HG02840 (cell line): ENCODE data around the gene DLL1.

Source experiments
- ATAC-seq: cut with Tn5 transposase; IDR thresholded peaks from one replicate; pipeline ENCODE4 v1.9.1; 2021; ENCODE audit warnings: mild to moderate bottlenecking, moderate library complexity, moderate number of reproducible peaks; ENCODE audit not compliant: unreplicated experiment, low FRiP score

Gene DLL1

GRCh38 chr6:170284126-170284773 is 6.6 kb downstream of the DLL1 start:
- no peak for ATAC-seq

DNA sequence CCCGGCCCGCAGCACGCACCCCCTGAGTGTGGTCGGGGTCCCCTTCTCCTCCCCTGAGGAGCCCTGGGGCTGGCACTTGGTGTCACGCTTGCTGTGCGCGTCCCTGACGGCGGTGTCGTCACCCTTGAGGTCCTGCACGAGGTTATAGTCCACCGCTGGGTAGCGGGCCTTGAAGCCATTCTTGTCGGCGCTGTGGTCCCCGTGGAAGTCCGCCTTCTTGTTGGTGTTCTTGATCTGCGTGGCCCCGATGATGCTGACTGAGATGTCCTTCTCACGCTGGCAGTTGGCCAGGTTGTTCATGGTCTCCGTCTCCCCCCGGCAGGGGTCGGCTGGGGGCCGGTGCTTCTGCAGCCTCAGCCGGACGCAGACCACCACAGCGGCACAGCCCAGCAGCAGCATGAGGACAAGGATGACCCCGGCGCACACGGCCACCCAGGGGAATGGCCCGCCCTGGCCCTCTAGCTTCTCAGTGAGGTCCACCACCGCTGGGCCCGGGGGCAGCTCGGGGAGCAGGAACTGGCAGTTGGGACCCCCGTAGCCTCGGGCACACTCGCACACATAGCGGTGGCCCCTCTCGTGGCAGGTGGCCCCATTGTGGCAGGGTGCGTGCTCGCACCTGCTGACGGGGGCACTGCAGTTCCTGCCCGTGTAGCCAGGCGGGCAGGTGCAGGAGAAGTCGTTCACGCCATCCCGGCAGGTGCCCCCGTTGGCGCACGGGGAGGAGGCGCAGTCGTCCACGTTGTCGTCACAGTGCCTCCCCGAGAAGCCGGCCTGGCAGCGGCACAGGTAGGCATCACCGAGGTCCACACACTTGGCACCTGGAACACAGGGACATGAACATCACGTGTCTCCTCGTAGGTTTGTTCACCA is 7.4 kb downstream of the DLL1 start:
- ATAC-seq, result no peak

GRCh38 chr6:170282512-170283158 is 8.2 kb downstream of the DLL1 start:
- ATAC-seq, result no peak

DNA sequence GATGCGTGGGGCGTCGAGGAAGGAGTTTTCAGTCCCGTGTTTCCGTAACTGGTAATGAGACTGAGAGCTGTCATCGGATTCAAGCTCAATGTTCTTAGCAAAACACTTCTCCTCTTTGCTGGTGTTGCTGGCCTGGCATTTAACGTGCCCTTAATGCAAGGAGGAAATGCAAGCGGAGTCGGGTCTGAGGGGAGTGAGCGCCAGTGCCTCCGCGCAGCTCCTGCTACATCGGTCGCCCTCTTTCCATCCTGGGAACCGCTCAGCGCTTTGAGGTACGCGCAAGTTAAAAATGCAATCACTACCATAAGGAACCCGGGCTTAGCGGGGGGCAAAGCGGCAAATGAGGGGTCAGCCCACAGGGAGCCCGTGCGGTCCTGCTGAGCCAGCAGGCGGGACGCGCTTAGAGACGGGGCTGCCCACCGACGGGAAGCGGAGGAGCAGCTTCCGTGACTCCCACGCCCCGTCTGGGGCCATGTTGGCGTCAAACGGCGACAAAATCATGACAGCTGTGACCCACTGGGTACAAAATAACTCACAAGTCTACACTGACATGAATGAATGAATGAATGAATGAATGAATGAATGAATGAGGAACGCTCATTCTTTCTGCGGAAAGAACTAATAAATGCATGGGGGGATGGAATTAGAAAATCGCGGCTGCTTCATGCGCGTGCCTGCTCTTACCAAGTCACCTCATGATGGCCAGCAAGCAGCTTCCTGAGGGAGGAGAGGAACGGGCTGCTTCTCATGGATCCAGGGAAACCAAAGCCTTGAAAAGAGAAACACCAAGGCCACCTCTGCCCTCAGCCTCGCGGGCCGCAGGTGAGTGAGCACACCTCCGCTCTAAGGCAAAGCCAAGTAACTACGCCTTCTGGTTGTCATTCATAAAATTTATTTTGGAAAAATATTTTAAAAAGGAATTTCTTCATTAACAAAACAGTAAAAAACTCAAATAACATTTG is 9.3 kb downstream of the DLL1 start:
- ATAC-seq, result no peak

DNA sequence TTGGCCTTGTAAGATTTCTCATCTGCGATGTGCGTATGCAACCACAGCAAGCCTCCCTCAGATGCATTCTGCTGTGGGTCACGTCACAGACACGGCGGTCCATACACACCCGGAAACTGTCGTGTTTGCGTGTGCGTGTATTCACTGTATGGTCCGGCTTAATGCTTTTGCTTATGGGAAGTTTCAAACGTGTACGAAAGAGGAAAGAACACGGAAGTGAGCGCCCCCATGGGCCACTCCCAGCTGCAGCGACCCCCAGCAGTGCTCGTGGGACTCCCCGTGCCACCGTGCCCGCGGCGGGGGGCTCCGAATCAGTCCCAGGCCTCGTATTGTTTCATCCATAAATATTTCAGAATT is 10.2 kb downstream of the DLL1 start:
- no peak for ATAC-seq

DNA sequence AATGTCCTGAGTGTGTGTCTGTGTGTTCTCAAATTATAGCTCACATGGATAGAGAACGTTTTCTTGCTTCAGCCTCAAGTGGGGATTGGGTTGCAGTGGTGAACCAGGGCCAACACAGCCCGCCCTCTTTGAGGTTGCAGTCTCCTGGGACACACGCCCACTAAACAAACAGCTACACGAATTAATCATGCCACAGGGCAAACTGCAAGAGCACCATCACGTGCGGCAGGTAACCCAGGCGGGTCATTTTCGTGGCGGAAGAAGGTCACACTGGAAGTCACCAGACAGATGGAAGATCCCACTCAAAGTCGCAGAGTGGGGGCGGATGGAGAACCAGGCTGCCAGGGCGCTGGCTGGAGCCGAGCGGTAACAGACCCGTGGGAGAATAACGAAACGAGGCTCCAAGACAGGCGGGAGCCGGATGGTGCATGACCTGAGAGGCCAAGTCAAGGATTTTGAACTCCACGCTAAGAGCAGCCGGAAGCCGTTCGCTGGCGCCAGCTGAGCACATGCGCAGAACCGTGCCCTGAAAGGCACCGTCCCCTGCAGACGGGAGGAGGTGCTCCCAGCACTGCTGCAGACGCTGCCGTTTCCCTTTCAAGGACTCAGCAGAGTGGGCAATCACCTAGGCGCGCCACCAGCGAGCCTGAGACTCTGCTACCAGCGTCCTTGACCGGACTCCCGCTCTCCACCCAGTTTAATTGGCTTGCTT is 10.7 kb downstream of the DLL1 start:
- ATAC-seq, result no peak

DNA sequence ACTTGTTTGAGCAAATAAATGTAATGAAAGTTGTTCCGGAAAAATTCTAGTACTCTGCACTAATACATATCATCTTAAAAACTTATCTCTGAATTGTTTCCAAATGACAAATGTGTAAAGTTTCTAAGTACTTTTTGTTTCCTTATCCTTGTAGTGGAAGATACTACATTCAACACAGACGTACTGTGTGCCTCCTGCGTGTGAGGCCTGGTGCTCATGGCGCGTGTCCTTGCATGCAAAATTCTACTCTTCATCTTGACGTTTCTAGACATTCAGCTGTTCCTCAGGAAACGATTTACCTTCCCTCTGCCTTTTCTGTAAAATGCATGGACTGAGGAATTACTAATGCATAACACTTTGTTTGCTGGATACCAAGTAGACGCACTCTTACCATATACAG is 11.5 kb downstream of the DLL1 start:
- no peak for ATAC-seq

DNA sequence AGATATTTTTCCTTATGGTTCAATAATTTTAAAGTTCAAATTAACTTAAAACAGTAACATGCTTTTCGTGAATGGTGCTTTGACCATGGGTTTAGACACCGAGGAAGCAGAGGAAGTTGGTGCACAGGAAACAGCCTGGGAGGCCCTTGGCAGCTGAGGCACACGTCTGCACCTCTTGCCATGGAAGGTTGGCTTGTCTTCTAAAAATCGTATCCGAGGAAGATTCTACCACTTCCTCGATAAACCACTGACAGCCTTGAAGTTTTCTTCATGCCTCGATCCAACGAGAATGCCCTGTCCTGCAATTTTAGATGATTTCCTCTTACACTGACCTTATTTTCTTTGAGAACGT is 12.2 kb downstream of the DLL1 start:
- ATAC-seq, result no peak

GRCh38 chr6:170277893-170278742 is 12.8 kb downstream of the DLL1 start:
- no peak for ATAC-seq

DNA sequence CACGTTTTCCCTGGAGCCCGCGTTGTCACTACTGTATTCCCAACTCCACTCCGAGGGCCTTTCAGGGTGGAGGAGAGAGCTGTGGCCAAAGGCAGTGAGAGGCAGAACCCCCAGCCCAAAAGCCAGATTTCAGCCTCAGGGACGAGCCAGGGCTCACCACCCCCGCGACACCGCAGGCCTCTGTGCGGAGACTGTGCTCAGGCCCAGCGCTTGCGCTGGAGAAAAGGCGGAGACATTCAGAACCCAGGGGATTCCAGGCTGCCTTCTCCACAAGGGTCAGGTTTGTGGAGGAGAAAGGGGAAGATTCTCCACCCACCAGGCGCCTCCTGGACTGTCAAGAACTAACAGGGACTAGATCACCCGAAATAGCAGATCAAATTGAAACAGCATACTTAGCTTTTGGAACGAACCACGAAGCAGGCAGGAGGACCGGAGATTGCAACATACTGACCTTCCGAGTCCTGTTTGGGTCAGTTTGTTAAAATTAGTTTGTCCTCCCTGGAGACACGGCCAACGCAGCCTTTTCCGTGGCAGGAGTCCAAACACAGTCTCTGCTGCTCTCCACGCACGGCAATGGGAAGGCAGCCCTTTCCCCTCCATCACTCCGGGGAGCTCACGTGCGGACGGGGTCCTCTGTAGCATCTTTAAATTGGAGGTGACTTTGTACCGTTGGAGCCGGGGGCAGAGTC is 14.4 kb downstream of the DLL1 start:
- no peak for ATAC-seq

- no peak for ATAC-seq
These were observed 15.9 kb downstream of the DLL1 start for GRCh38 chr6:170274713-170275560.

- ATAC-seq, result no peak
These were observed 17.2 kb downstream of the DLL1 start for GRCh38 chr6:170273681-170274080.

DNA sequence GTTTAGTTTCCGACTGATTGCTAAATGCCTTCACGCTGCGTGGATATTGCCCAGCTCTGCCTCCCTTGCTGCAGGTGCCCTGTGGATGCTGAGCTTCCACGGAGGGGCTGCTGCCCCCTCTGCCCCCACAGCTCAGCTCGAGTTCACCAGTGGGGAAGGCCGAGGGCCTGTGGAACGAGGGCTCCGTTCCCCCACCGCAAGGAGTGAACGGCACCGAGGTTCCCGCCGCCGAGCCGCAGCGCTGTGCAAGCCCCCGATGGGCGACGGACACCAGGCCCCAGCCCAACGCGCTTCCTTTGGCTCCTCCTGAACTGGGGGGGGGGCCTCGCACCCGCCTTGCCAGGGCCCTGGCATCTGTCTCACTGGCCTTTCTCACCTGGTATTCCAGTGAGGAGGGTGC is 17.7 kb downstream of the DLL1 start:
- no peak for ATAC-seq

GRCh38 chr6:170272341-170273065 is 18.4 kb downstream of the DLL1 start:
- ATAC-seq, result no peak

DNA sequence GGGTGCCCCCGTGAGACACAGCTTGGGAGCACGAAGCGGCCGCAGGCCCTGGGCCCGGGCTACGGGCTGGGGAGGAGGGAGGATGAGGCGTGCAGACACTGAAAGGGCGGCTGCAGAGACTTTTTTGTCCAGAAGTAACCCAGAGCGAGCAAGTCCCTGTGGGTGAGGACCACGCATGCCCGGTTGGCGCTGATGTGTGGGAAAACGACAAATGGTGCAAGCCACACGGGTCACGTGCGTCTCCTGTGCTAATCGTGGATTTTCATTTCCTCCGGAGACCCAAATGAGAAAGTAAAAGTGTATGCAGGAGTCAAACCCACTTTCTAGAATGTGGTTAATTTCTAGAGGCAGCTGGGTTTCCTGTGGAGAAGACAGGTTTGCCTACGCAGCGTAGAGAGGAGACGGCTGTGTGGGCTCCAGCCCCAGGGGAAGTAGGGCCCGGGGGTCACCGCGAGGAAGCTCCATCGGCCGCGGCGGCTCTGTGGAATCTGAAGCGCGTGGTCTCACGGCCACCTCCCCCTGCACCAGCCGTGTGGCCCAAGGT is 19.0 kb downstream of the DLL1 start:
- ATAC-seq, result no peak

DNA sequence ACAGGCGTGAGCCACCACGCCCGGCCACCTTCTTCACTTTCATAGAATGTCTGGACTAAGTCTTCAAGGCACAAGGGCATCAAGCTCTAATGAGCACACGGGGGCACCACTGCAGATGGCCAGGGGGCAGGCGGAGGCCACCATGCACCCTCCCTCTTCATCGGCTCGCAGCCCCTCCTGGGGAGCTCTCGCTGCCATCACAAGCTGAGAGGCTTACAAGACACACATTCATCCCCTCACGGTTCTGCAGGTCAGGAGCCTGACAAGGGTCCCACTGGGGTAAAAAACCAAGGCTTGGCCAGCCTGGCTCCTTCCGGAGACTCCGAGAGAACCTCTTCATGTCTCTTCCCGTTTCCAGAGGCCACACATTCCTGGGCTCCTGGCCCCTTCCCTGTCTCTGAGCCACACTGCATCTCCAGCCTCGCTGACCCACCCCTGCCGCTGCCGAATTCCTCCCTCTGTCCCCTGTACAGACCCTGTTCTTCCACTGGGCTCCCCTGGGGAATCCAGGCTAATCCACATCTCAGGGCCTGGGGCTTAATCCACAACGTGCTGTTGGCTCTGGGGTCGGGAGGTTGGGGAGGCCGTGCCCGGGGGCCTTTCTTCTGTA is 19.8 kb downstream of the DLL1 start:
- ATAC-seq, result no peak
